Activated naive CD4-positive, alpha-beta T cell treated with anti-CD3 and anti-CD28 coated beads, Interleukin-2, amount 50 U/mL, for 72 hours (primary cell): ENCODE results near the gene GNAZ. TPM values are rescaled to one million over a fixed set of nuclear protein-coding genes. Genes with fewer than 3 reads are reported as not detected.

Experiments
- ATAC-seq, 2 donors: fragments of 150-1000 bp; cut with Tn5 transposase; 2 replicates each; pipeline ENCODE4 v1.10.0; 2021; ENCODE audit warnings: mild to moderate bottlenecking in 2 of 2, moderate library complexity in 2 of 2
- DNase-seq, 2 donors: peaks; one replicate each; pipeline ENCODE4 v3.0.0; 2021 to 2022; ENCODE audit warnings: low spot score in 2 of 2
- H3K27ac Mint-ChIP-seq, 2 donors: one replicate each; pipeline ENCODE4 v1.8.0; 2022; ENCODE audit warnings: mild to moderate bottlenecking in 2 of 2, mixed read lengths in 2 of 2
- H3K36me3 Mint-ChIP-seq, 2 donors: one replicate each; pipeline ENCODE4 v1.8.0; 2022; ENCODE audit warnings: mixed read lengths in 2 of 2
- H3K9me3 Mint-ChIP-seq, 2 donors: one replicate each; pipeline ENCODE4 v1.8.0; 2022; ENCODE audit warnings: mixed read lengths in 2 of 2
- total RNA-seq, 2 donors: library from RNA; stranded (reverse); gene quantifications; one replicate each; pipeline ENCODE4 v1.2.3, GENCODE V29; 2022

The GNAZ gene
- total RNA-seq, 2 donors from 2014 or later, result 0.39 to 0.61 TPM

GRCh38 chr22:23115369-23115768, 45.0 kb downstream of the GNAZ start:
- Mint-ChIP-seq H3K27ac (no peak overlapping the region), H3K9me3 (peaks cover 6% of the 10 kb centered on the region in 2 donors), H3K36me3 (peaks cover 6 to 8% of the 10 kb centered on the region in 2 donors)
- ATAC-seq, result no peak
- DNase-seq, result no peak

- H3K9me3 Mint-ChIP-seq, result peaks cover 6% of the 10 kb centered on the region in 2 donors
- ATAC-seq, result peak in 1 of 2 donors; percentile 31
- no peak for DNase-seq
- peaks cover 6 to 8% of the 10 kb centered on the region in 2 donors for H3K36me3 Mint-ChIP-seq
- H3K27ac Mint-ChIP-seq, result peak overlapping the region in 1 of 2 donors; percentile 40
Measured at GRCh38 chr22:23115825-23116494, 45.6 kb downstream of the GNAZ start.

DNA sequence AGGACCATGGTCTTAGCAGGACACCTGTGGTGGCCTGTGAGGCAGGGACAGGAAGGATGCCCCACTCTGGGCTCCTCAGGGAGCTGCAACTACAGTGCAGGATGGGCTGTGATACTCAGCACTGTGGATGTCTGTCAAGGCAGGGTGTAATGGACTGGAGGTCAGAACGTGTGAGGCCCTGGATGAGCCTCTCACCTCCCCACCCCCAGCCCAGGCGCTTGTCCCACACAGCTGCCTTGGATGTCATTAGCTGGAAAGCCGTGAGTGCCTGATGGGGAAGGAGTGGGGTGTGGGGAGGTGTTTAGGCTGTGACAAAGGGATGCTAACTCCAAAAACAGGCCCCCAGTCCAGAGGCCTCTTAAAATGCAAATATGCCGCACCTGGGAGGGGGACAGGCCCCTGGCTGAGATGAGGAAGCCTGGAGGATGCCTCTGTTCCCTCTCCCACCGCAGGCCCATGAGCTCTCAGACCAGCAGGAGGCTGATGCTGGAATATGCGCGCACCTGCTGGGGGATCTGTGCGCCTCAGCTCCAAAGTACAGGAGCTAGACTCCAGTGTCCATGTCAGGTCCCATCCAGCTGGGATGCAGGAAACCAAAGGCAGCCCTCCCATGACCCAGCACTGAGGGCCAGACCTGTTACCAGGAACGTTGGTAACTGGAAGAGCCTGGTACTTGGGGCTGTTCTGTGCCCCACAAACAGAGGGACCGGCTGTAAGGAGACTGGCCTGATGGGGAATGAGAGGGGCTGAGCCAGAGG, 46.4 kb downstream of the GNAZ start:
- peaks cover 6 to 8% of the 10 kb centered on the region in 2 donors for H3K36me3 Mint-ChIP-seq
- H3K27ac Mint-ChIP-seq, result no peak overlapping the region
- H3K9me3 Mint-ChIP-seq, result peaks cover 6% of the 10 kb centered on the region in 2 donors
- ATAC-seq (no peak), DNase-seq (no peak)

DNA sequence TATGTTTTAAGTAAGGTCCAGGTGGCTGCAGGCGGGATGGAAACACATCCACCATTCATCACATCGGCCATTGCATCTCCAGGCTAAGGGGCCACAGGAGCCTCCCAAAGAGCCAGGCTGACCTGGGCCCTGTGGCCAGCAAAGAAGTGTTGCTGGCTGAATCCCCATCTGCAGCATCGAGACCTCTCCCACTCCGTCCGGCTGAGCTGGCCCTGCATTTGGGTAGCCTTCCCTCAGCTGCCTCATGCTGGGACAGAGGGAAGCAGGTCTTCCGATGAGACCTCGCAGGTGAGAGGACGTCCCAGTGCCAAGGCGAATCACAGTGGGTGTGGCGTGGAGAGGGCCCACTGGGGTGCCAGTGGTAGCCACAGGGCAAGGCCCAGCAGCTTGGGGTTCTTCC, 47.0 kb downstream of the GNAZ start:
- Mint-ChIP-seq H3K36me3 (peaks cover 6 to 8% of the 10 kb centered on the region in 2 donors), H3K27ac (no peak overlapping the region), H3K9me3 (peaks cover 6% of the 10 kb centered on the region in 2 donors)
- no peak for DNase-seq
- no peak for ATAC-seq

GRCh38 chr22:23117891-23118646, 47.8 kb downstream of the GNAZ start:
- Mint-ChIP-seq H3K27ac (no peak overlapping the region), H3K36me3 (peaks cover 6 to 8% of the 10 kb centered on the region in 2 donors), H3K9me3 (peaks cover 6% of the 10 kb centered on the region in 2 donors)
- DNase-seq, result no peak
- no peak for ATAC-seq

- ATAC-seq (peak in 1 of 2 donors; percentile 17), DNase-seq (no peak)
- Mint-ChIP-seq H3K9me3 (peaks cover 6% of the 10 kb centered on the region in 2 donors), H3K27ac (peak overlapping the region; percentile 91 to 96), H3K36me3 (peaks cover 6 to 8% of the 10 kb centered on the region in 2 donors)
Measured at GRCh38 chr22:23118647-23119493, 48.6 kb downstream of the GNAZ start.

DNA sequence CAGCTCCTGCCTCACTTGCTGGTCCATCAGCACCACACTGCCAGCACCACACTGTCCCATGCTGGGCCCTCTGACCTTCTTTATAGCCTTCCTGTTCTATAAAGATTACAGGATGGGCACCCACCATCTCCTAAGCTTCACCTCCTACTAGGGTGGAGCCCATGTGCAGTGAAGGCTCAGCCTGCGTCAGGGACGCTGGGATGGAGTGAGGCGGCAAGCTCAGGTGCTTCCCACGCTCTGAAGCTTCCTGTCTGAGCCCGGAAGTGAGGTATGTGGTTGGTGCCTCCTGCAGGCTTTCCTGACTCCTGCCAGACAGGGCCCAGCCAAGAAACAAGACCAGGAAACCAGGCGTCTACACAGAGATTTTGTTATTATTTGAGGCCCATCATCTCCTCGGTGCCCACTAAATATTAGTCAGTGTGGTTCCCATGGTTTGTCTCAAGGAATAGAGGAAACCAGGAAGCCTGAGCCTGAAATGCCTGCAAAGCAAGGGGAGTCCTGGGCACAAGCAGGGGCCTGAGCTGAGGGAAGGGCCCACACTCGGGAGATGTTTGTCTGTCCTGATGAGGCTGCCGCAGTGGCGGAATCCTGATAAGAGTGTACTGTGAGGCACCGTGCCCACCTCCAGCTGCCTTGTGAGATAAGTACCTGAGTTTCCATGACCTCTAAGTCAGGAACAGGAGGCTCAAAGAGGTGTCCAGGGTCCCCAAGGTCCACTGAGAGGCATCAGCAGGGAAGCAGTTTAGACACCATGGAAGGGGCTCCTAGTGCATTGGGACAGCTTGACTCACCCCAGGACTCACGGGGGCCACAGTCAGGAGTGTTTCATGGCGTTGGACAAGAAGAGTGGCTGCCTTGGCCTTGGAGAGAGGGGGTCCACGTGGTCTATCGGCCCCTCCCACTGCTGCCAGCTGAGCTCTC, 49.4 kb downstream of the GNAZ start:
- peaks cover 6% of the 10 kb centered on the region in 2 donors for H3K9me3 Mint-ChIP-seq
- peaks cover 6 to 8% of the 10 kb centered on the region in 2 donors for H3K36me3 Mint-ChIP-seq
- ATAC-seq (peak; percentile 76 to 93), DNase-seq (peak; percentile 54 to 65)
- peak overlapping the region; percentile 91 to 96 for H3K27ac Mint-ChIP-seq

GRCh38 chr22:23120415-23120899, 50.1 kb downstream of the GNAZ start:
- H3K27ac Mint-ChIP-seq, result peak overlapping the region in 1 of 2 donors; percentile 72
- ATAC-seq (no peak), DNase-seq (no peak)
- peaks cover 6% of the 10 kb centered on the region in 2 donors for H3K9me3 Mint-ChIP-seq
- peaks cover 6 to 8% of the 10 kb centered on the region in 2 donors for H3K36me3 Mint-ChIP-seq

GRCh38 chr22:23121000-23121421, 50.7 kb downstream of the GNAZ start:
- H3K36me3 Mint-ChIP-seq, result peaks cover 6 to 8% of the 10 kb centered on the region in 2 donors
- ATAC-seq, result no peak
- DNase-seq, result no peak
- H3K27ac Mint-ChIP-seq, result no peak overlapping the region
- peaks cover 6% of the 10 kb centered on the region in 2 donors for H3K9me3 Mint-ChIP-seq

- Mint-ChIP-seq H3K9me3 (peaks cover 6% of the 10 kb centered on the region in 2 donors), H3K27ac (no peak overlapping the region), H3K36me3 (peaks cover 6 to 8% of the 10 kb centered on the region in 2 donors)
- no peak for ATAC-seq
- no peak for DNase-seq
Measured at GRCh38 chr22:23121424-23121823, 51.1 kb downstream of the GNAZ start.

- ATAC-seq, result no peak
- Mint-ChIP-seq H3K27ac (no peak overlapping the region), H3K36me3 (peaks cover 6 to 8% of the 10 kb centered on the region in 2 donors), H3K9me3 (peaks cover 6% of the 10 kb centered on the region in 2 donors)
- no peak for DNase-seq
Measured at GRCh38 chr22:23122216-23122957, 52.1 kb downstream of the GNAZ start.

DNA sequence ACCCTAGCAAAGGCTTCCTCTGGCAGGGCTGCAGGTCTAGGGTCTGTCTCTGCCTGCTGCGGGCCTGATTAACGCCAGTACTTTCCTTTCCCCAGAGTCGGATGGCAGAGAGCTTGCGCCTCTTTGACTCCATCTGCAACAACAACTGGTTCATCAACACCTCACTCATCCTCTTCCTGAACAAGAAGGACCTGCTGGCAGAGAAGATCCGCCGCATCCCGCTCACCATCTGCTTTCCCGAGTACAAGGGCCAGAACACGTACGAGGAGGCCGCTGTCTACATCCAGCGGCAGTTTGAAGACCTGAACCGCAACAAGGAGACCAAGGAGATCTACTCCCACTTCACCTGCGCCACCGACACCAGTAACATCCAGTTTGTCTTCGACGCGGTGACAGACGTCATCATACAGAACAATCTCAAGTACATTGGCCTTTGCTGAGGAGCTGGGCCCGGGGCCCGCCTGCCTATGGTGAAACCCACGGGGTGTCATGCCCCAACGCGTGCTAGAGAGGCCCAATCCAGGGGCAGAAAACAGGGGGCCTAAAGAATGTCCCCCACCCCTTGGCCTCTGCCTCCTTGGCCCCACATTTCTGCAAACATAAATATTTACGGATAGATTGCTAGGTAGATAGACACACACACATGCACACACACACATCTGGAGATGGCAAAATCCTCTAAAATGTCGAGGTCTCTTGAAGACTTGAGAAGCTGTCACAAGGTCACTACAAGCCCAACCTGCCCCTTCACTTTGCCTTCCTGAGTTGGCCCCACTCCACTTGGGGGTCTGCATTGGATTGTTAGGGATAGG, 52.9 kb downstream of the GNAZ start:
- ATAC-seq (no peak), DNase-seq (no peak)
- H3K9me3 Mint-ChIP-seq, result peaks cover 6% of the 10 kb centered on the region in 2 donors
- peaks cover 6 to 8% of the 10 kb centered on the region in 2 donors for H3K36me3 Mint-ChIP-seq
- no peak overlapping the region for H3K27ac Mint-ChIP-seq

DNA sequence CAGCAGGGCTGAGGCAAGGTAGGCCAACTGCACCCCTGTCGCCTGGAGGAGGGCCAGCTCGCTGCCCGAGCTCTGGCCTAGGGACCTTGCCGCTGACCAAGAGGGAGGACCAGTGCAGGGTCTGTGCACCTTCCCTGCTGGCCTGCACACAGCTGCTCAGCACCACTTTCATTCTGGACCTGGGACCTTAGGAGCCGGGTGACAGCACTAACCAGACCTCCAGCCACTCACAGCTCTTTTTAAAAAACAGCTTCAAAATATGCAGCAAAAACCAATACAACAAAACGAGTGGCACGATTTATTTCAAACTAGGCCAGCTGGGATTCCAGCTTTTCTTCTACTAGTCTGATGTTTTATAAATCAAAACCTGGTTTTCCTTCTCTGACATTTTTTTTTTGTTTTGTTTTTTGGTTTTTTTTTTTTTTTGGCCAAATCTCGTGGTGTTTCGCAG, 53.5 kb downstream of the GNAZ start:
- DNase-seq (no peak), ATAC-seq (no peak)
- peaks cover 6 to 8% of the 10 kb centered on the region in 2 donors for H3K36me3 Mint-ChIP-seq
- H3K27ac Mint-ChIP-seq, result no peak overlapping the region
- peaks cover 6% of the 10 kb centered on the region in 2 donors for H3K9me3 Mint-ChIP-seq
